HepG2 (cell line): ENCODE measurements around the gene ECE2. TPM values are rescaled to one million over a fixed set of nuclear protein-coding genes. Genes with fewer than 3 reads are reported as not detected.

Experiments
- CREB1 ChIP-seq, 2 experiments: fragments of 450-650 bp in 1 of 2; IDR thresholded peaks; 2 replicates each; pipeline ENCODE4 v1.6.1; 2016 to 2017; ENCODE audit warnings: control low read depth in 1 of 2, mild to moderate bottlenecking in 1 of 2, missing compliant biosample characterization in 1 of 2, missing genetic modification characterization in 1 of 2
- DDIT3 ChIP-seq: sonication (generic); formaldehyde crosslinking; IDR thresholded peaks from 2 replicates; pipeline ENCODE4 v1.4.0; 2020; ENCODE audit warnings: mild to moderate bottlenecking, missing genetic modification reagents
- DZIP1 ChIP-seq: sonication (generic); formaldehyde crosslinking; IDR thresholded peaks from 2 replicates; pipeline ENCODE4 v1.5.0; 2020; ENCODE audit warnings: mild to moderate bottlenecking, missing genetic modification reagents
- EEA1 ChIP-seq: sonication (generic); formaldehyde crosslinking; IDR thresholded peaks from 2 replicates; pipeline ENCODE4 v1.5.1; 2020; ENCODE audit warnings: mild to moderate bottlenecking, missing genetic modification reagents, borderline replicate concordance
- HMGA1 ChIP-seq: sonication (generic); formaldehyde crosslinking; conservative IDR thresholded peaks from 2 replicates; pipeline ENCODE4 v1.4.0; 2020; ENCODE audit warnings: missing genetic modification reagents
- IKZF5 ChIP-seq: IDR thresholded peaks from 2 replicates; pipeline ENCODE4 v1.6.1; 2018; ENCODE audit warnings: missing genetic modification reagents, mild to moderate bottlenecking, missing compliant biosample characterization
- JUN ChIP-seq: sonication (generic); formaldehyde crosslinking; IDR thresholded peaks from 2 replicates; pipeline ENCODE4 v1.4.0; 2020; ENCODE audit warnings: mild to moderate bottlenecking, missing genetic modification reagents
- KDM1A ChIP-seq: IDR thresholded peaks from 2 replicates; pipeline ENCODE4 v1.6.1; 2016; ENCODE audit warnings: missing compliant biosample characterization
- KMT2B ChIP-seq: IDR thresholded peaks from 2 replicates; pipeline ENCODE4 v1.6.1; 2016; ENCODE audit warnings: missing genetic modification reagents, missing compliant biosample characterization
- NAIF1 ChIP-seq: sonication (generic); formaldehyde crosslinking; IDR thresholded peaks from 2 replicates; pipeline ENCODE4 v1.5.0; 2020; ENCODE audit warnings: mild to moderate bottlenecking, missing genetic modification reagents, borderline replicate concordance
- RFX3 ChIP-seq: IDR thresholded peaks from 2 replicates; pipeline ENCODE4 v1.6.1; 2016; ENCODE audit warnings: missing biosample characterization, missing genetic modification reagents
- SAFB2 ChIP-seq: sonication (generic); formaldehyde crosslinking; IDR thresholded peaks from 2 replicates; pipeline ENCODE4 v1.5.1; 2020; ENCODE audit warnings: missing genetic modification reagents, low read depth, mild to moderate bottlenecking, borderline replicate concordance
- SUZ12 ChIP-seq: fragments of 150-350 bp; IDR thresholded peaks from 2 replicates; pipeline ENCODE4 v1.6.1; 2014; ENCODE audit warnings: low read depth, low read length
- ZBTB3 ChIP-seq: sonication (generic); formaldehyde crosslinking; IDR thresholded peaks from 2 replicates; pipeline ENCODE4 v1.4.0; 2020; ENCODE audit warnings: low read depth, mild to moderate bottlenecking, moderate library complexity, missing genetic modification reagents, borderline replicate concordance
- ZBTB49 ChIP-seq: sonication (generic); formaldehyde crosslinking; IDR thresholded peaks from 2 replicates; pipeline ENCODE4 v1.4.0; 2020; ENCODE audit warnings: missing genetic modification reagents, borderline replicate concordance
- ZBTB7B ChIP-seq: sonication (generic); formaldehyde crosslinking; IDR thresholded peaks from 2 replicates; pipeline ENCODE4 v1.4.0; 2020; ENCODE audit warnings: missing genetic modification reagents
- ZNF282 ChIP-seq: fragments of 450-650 bp; IDR thresholded peaks from 2 replicates; pipeline ENCODE4 v1.6.1; 2018; ENCODE audit not compliant: partially characterized antibody
- ZNF337 ChIP-seq: sonication (generic); formaldehyde crosslinking; IDR thresholded peaks from 2 replicates; pipeline ENCODE4 v1.5.1; 2020; ENCODE audit warnings: missing genetic modification reagents, low read depth, mild to moderate bottlenecking, borderline replicate concordance
- ZNF446 ChIP-seq: sonication (generic); formaldehyde crosslinking; IDR thresholded peaks from 2 replicates; pipeline ENCODE4 v1.5.0; 2020; ENCODE audit warnings: mild to moderate bottlenecking, missing genetic modification reagents
- ZNF460 ChIP-seq: sonication (generic); formaldehyde crosslinking; IDR thresholded peaks from 2 replicates; pipeline ENCODE4 v1.5.1; 2020; ENCODE audit warnings: missing genetic modification reagents, mild to moderate bottlenecking, borderline replicate concordance
- ZNF7 ChIP-seq: IDR thresholded peaks from 2 replicates; pipeline ENCODE4 v1.6.1; 2016; ENCODE audit warnings: missing biosample characterization, missing genetic modification reagents
- ZNF883 ChIP-seq: sonication (generic); formaldehyde crosslinking; IDR thresholded peaks from 2 replicates; pipeline ENCODE4 v1.5.1; 2020; ENCODE audit warnings: mild to moderate bottlenecking, missing genetic modification reagents; ENCODE audit errors: not compliant biosample characterization
- ZSCAN9 ChIP-seq: IDR thresholded peaks from 2 replicates; pipeline ENCODE4 v1.6.1; 2016; ENCODE audit warnings: borderline replicate concordance
- polyA plus RNA-seq, 8 experiments: library from polyadenylated mRNA; depleted of rRNA in 3 of 8; stranded (reverse) in 7 of 8; unstranded in 1 of 8; fragments of >200 nt; fragmentation: Illumina TruSeq in 4 of 8; extraction: Trizol in 4 of 8; gene quantifications; 2 replicates each; pipeline versions ENCODE4 v1.2.1 to v1.2.3, GENCODE V29; 2011 to 2016; ENCODE audit warnings: low read depth in 4 of 8, missing spikeins in 1 of 8, mixed read lengths in 1 of 8; ENCODE audit not compliant: insufficient read depth in 1 of 8
- total RNA-seq, 5 experiments: library from RNA; depleted of rRNA; stranded (reverse); fragments of >200 nt; fragmentation: Illumina TruSeq; extraction: Trizol; gene quantifications; 2 replicates each; pipeline ENCODE4 v1.2.3, GENCODE V29; 2016; ENCODE audit warnings: low read depth in 1 of 5

Gene ECE2
- total and polyA plus RNA-seq, 2 of the 13 experiments (the other 11 are each of a cell fraction or from before 2014, with no cell fraction given) = not detected

- TF ChIP-seq DDIT3 (CRISPR knock-in tag) (no peak), KMT2B (CRISPR knock-in tag) (peak; percentile 63; the same call in 1 of the 2 replicates), KDM1A (no peak), ZBTB49 (CRISPR knock-in tag) (0 out of 2 replicates have a peak, but pooled peaks have one; percentile 58), ZNF883 (CRISPR knock-in tag) (peak; percentile 62), ZBTB7B (peak; percentile 47), ZNF7 (CRISPR knock-in tag) (0 out of 2 replicates have a peak, but pooled peaks have one; percentile 19), ZNF282 (no peak), ZSCAN9 (peak; percentile 92), CREB1 (IDR thresholded peaks at IDR 0.05) (no peak), CREB1 (CRISPR knock-in tag; IDR thresholded peaks at IDR 0.05) (no peak; the same call in 1 of the 2 replicates), ZNF446 (CRISPR knock-in tag) (peak; percentile 90), ZNF337 (no peak), NAIF1 (CRISPR knock-in tag) (peak; percentile 57), ZNF460 (CRISPR knock-in tag) (no peak), IKZF5 (CRISPR knock-in tag) (no peak; the same call in none of the 2 replicates), DZIP1 (0 out of 2 replicates have a peak, but pooled peaks have one; percentile 59), ZBTB3 (peak; percentile 54; the same call in 1 of the 2 replicates), HMGA1 (CRISPR knock-in tag) (no peak), SUZ12 (no peak), RFX3 (CRISPR knock-in tag) (no peak), EEA1 (CRISPR knock-in tag) (peak; percentile 89; the same call in 1 of the 2 replicates), SAFB2 (CRISPR knock-in tag) (peak; percentile 79), JUN (CRISPR knock-in tag) (no peak)
Measured at GRCh38 chr3:184248454-184249411, 27.1 kb upstream of the ECE2 start, which contains the start of gene ALG3 (continued).
